ENCODE data around the gene SEMA3G.

The SEMA3G gene

DNA sequence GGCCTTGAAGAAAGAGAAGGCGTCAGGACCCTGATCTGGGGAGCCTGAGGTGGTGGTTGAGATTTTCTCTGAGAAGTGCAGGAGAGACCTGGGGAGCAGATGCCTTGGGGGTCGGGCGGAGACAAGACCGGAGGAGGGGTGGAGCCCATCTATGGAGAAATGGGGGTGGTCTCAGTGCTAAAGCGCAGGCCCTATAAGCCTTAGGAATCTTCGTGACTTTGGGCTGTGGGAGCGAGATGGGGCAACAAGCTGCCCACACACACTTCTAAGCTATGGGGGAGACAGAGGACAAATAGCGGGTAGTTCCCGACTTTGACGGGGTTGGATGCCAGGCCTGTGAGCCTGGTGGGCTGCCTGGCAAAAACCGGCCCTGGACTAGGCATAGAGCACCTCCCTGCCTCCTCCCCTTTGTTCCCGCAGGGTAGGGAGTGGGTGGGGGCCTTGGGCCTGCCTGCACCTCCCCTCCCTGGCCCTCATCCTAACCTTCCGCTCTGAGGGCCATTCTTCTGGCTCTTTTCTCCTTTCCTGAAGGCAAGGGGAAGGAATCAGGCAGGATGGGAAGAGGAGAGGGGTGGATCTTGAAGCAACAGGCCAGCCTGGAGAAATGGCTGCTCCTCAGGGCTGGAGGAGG is 11.4 kb upstream of the SEMA3G start:
- H3K4me3 ChIP-seq (ENCODE audit: low read depth, low read length) = peak overlapping the region; percentile 87
- TF ChIP-seq, protein P1, sequence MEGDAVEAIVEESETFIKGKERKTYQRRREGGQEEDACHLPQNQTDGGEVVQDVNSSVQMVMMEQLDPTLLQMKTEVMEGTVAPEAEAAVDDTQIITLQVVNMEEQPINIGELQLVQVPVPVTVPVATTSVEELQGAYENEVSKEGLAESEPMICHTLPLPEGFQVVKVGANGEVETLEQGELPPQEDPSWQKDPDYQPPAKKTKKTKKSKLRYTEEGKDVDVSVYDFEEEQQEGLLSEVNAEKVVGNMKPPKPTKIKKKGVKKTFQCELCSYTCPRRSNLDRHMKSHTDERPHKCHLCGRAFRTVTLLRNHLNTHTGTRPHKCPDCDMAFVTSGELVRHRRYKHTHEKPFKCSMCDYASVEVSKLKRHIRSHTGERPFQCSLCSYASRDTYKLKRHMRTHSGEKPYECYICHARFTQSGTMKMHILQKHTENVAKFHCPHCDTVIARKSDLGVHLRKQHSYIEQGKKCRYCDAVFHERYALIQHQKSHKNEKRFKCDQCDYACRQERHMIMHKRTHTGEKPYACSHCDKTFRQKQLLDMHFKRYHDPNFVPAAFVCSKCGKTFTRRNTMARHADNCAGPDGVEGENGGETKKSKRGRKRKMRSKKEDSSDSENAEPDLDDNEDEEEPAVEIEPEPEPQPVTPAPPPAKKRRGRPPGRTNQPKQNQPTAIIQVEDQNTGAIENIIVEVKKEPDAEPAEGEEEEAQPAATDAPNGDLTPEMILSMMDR (IDR thresholded peaks at IDR 0.05; ENCODE audit: borderline replicate concordance, insufficient read depth, low read depth, low read length) = no peak

DNA sequence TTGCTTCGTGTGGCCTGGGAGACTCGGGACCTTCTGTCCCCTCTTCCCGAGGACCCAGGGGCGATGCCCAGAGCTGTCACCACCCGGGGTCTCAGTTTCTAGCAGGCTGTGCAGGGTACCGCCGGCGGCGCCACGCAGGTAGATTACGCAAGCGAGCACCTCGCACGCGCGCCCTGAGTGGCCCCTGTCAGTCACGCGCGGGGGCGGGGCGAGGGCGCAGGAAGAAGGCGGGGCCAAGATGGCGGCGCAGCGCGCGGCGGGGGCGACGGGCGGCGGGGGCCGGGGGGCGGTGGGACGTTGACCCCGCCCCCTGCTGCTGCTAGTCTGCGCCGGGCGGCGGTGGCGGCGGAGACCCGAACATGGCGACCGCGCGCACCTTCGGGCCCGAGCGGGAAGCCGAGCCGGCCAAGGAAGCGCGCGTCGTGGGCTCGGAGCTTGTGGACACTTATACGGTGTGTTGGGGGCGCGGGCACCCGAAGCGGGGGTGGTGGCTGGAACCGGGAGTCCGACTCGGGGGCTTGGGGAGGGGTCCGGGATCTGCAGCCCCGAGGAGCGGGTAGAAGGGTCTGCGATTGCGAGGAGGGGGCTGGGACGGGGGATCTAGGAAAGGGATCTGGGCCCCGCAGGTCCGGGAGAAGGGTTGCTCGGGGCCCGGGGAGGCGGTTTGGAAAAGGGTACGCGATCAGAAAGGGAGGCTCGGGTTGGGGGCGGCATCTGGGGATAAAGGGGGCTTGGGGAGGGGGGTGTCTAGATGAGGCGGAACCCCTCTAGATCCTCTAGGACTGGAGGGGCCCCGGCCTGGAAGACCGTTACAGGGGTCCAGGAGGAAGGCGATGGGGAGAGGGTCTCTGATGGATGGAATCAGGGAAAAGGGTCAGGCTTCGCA is 10.6 kb upstream of the SEMA3G start, which contains the start of gene NISCH:
NISCH (plus strand) TSS at position 322 of the 886 bp plus-strand sequence; CDS start at position 360, 38 bp downstream.
- TF ChIP-seq, protein P1 (IDR thresholded peaks at IDR 0.05; ENCODE audit: borderline replicate concordance, insufficient read depth, low read depth, low read length) = no peak
- peak within 1 kb of the TSS; percentile 87 for H3K4me3 ChIP-seq (ENCODE audit: low read depth, low read length)

DNA sequence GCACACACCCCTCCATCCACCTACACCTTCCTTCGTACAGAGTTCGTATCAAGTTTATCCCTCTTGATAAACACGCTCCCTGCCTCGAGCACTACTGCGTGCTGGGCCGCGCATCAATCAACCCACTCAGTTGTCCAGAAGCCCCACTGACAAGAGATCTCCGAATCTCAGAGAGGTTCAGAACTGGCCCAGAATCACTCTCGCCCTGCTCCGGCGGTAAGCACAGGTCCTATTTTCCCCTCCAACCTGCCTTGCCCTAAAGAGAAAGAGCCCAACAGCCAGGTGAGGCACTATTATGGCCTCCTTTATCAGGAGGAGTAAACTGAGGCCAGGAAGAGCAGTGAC is 10.0 kb upstream of the SEMA3G start:
- H3K4me3 ChIP-seq (ENCODE audit: low read depth, low read length) = peak overlapping the region; percentile 87
- TF ChIP-seq, protein P1 (IDR thresholded peaks at IDR 0.05; ENCODE audit: borderline replicate concordance, insufficient read depth, low read depth, low read length) = no peak

DNA sequence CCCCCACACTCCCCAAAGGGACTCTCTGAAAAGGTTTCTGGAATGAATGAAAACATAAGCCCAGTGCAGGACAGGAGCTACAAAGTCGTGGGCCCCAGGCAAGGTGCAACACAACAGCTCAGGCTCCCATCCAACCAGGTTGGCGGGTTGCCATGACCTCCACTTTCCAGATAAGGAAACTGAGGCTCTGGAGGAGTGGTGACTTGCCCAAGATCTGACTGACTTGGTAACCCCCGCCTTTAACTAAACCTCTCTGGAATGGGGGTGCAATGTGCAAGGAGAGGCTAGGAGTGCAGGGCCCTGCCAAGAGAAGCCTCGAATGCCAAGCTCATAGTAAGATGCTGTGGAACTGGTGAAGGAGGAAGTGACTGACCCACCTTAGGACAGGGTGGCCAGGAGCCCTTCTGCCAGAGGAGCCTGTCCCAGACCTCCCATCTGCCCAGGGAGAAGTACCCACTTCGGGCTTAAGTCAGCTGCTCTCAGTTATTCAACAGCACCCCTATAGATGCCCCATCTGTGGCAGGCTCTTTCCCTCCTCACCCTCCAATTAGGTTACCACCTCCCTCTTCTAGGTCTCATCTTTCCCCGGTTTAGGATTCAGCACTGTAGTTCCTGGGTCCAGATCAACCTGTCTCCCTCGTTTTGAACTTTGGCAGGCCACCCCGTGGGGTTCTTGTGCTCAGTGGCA is 9.5 kb upstream of the SEMA3G start:
- TF ChIP-seq, protein P1 (IDR thresholded peaks at IDR 0.05; ENCODE audit: borderline replicate concordance, insufficient read depth, low read depth, low read length) = no peak
- H3K4me3 ChIP-seq (ENCODE audit: low read depth, low read length) = peak overlapping the region; percentile 87

DNA sequence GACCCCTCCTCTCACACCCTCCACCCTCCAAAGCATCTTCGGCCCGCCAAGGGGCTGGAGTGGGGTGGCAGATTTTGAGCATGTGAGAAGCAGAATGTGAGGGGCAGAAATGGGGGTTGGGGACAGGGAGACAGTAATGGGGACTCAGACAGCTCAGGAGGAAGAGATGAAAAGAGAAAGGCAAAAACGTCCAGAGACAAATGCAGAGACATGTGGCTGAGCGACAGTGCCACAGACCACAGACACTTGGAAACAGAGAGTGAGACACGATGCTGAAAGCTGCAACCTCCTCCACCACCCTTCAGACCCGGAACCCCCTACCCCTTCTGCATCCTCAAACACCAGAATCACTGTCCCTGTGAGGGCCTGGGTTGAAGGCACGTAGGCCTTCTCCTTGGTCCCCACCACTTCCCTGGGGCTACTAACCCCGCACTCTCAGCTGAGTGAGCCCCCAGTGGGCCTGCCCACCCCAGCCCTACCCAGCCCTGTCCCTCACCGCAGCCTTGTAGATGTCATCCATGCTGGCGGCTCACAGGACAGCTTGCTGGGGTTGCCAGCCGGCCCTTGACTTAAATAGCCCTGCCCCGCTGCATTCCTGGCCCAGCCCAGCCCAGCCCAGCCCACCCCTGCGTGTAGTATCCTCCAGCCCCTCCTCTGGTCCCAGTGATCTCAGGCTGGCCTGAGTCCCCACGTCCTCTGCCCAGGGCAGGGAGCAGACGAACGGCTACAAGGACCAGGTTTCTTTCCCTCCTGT is 8.8 kb upstream of the SEMA3G start, which contains the start of gene TNNC1:
TNNC1 (minus strand) TSS at position 546 of the 754 bp plus-strand sequence; CDS start at position 520, 26 bp downstream.
- TF ChIP-seq, protein P1 (IDR thresholded peaks at IDR 0.05; ENCODE audit: borderline replicate concordance, insufficient read depth, low read depth, low read length) = no peak
- peak within 1 kb of the TSS; percentile 87 for H3K4me3 ChIP-seq (ENCODE audit: low read depth, low read length)

DNA sequence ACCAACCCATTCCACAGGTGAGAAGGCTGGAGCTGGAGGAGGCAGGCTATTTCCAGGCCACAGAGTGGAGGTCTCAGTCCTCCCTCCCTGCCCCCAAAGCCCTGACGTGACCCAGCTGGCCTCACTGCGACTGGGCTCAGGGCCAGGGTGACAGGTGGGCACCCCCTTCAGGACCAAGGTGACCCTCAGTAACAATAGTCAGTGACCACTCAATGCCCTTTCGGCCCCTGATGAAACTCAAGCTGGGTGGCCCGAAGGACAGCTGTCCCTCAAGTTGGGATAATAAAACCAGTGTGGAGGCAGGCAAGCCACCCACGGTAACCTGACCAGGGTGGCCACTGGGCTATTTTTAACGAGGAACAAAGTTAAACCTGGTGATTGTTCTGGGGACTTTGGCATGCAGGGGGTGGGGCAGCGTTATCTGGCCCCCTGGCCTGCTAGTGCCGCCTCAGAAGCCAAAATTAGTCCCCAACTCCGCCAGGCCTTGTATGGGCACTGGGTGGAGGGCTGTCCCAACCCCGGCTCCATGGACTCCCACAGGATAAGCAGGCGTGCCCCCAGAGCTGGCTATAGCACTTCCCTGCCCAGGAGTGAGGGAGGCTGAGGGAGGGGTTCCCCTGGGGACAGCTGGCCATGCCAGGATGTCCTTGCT is 7.8 kb upstream of the SEMA3G start:
- H3K4me3 ChIP-seq (ENCODE audit: low read depth, low read length) = no peak overlapping the region
- TF ChIP-seq, protein P1 (IDR thresholded peaks at IDR 0.05; ENCODE audit: borderline replicate concordance, insufficient read depth, low read depth, low read length) = no peak

Data from GM12875 (cell line).